Fibroblast of skin of left biceps (primary cell): ENCODE results near the gene CHRM5.
A peak's percentile ranks its signal among the peaks of the same experiment; 100 is the strongest.

Source experiments
- DNase-seq, 2 experiments: peaks; one replicate each; pipeline ENCODE4 v3.0.0-alpha.2; 2013; ENCODE audit warnings: low read depth in 2 of 2

Gene CHRM5

GRCh38 chr15:34101366-34102174 is 133.3 kb downstream of the CHRM5 start, which contains the start of the genes EMC7 and PGBD4:
Gene EMC7, minus strand, starts transcription at chr15:34101862. Its CDS starts 23 bp downstream, at chr15:34101839.
Gene PGBD4, plus strand, starts transcription at chr15:34102083. Its CDS starts 449 bp downstream, at chr15:34102532.
- peak; percentile 97 to 98 for DNase-seq

GRCh38 chr15:34102175-34102925 is 134.1 kb downstream of the CHRM5 start:
- no peak for DNase-seq

GRCh38 chr15:34106423-34106822 is 138.1 kb downstream of the CHRM5 start:
- no peak for DNase-seq

- DNase-seq = no peak
Observed at GRCh38 chr15:34107315-34107714, 139.0 kb downstream of the CHRM5 start.

GRCh38 chr15:34109797-34110663 is 141.7 kb downstream of the CHRM5 start:
- DNase-seq = peak in 1 of 2 experiments; percentile 13

GRCh38 chr15:34111488-34111887 is 143.2 kb downstream of the CHRM5 start:
- DNase-seq = no peak

- DNase-seq = no peak
Observed at GRCh38 chr15:34114215-34114614, 145.9 kb downstream of the CHRM5 start.

GRCh38 chr15:34114739-34115138 is 146.4 kb downstream of the CHRM5 start:
- no peak for DNase-seq

- no peak for DNase-seq
Observed at GRCh38 chr15:34116620-34117019, 148.3 kb downstream of the CHRM5 start.
